ENCODE data around the gene CFL1. TPM values are rescaled to one million over a fixed set of nuclear protein-coding genes. Genes with fewer than 3 reads are reported as not detected.

Gene CFL1
- total and polyA plus RNA-seq, 10 of the 15 experiments (the other 5 are each of a cell fraction or from before 2014, with no cell fraction given): 164 to 2,994 (median 1,500) TPM

DNA sequence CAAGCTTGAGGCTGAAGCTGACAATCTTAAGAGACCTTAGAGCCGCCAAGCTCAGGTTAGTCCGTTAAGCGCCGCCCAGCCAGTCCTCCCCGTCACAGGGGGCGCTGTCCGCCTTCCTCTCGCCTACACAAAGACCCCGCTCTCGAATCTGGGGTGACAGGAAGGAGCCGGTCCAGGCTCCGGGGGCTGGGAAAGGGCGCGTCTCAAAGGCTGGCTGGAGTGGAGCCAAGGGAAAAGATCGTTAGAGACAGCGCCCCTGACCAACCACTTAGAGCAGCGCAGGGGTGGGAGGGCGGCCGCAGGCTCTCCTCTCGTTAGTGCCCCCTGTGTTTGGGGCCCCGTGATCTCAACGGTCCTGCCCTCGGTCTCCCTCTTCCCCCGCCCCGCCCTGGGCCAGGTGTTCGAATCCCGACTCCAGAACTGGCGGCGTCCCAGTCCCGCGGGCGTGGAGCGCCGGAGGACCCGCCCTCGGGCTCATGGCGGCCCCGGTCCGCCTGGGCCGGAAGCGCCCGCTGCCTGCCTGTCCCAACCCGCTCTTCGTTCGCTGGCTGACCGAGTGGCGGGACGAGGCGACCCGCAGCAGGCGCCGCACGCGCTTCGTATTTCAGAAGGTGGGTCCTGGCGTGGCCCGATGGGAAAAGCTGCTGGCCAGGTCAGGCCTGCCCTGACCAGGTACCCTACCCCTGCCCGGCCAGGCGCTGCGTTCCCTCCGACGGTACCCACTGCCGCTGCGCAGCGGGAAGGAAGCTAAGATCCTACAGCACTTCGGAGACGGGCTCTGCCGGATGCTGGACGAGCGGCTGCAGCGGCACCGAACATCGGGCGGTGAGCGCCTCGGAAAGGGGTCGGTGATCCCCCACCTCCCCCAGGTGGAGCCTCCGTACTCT, 2.5 kb upstream of the CFL1 start, which contains the start of gene MUS81 (continued):
- no peak for TF ChIP-seq ZNF274 (IDR thresholded peaks at IDR 0.05; ENCODE audit: insufficient read depth, insufficient read length)
- no peak for TF ChIP-seq BRCA1 (IDR thresholded peaks at IDR 0.05; ENCODE audit: low read depth, low read length)
- TF ChIP-seq, protein P1, sequence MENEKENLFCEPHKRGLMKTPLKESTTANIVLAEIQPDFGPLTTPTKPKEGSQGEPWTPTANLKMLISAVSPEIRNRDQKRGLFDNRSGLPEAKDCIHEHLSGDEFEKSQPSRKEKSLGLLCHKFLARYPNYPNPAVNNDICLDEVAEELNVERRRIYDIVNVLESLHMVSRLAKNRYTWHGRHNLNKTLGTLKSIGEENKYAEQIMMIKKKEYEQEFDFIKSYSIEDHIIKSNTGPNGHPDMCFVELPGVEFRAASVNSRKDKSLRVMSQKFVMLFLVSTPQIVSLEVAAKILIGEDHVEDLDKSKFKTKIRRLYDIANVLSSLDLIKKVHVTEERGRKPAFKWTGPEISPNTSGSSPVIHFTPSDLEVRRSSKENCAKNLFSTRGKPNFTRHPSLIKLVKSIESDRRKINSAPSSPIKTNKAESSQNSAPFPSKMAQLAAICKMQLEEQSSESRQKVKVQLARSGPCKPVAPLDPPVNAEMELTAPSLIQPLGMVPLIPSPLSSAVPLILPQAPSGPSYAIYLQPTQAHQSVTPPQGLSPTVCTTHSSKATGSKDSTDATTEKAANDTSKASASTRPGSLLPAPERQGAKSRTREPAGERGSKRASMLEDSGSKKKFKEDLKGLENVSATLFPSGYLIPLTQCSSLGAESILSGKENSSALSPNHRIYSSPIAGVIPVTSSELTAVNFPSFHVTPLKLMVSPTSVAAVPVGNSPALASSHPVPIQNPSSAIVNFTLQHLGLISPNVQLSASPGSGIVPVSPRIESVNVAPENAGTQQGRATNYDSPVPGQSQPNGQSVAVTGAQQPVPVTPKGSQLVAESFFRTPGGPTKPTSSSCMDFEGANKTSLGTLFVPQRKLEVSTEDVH (IDR thresholded peaks at IDR 0.05; ENCODE audit: low read depth, partially characterized antibody): no peak
- TF ChIP-seq ZNF622 (IDR thresholded peaks at IDR 0.05): no peak
- TF ChIP-seq, protein P2, sequence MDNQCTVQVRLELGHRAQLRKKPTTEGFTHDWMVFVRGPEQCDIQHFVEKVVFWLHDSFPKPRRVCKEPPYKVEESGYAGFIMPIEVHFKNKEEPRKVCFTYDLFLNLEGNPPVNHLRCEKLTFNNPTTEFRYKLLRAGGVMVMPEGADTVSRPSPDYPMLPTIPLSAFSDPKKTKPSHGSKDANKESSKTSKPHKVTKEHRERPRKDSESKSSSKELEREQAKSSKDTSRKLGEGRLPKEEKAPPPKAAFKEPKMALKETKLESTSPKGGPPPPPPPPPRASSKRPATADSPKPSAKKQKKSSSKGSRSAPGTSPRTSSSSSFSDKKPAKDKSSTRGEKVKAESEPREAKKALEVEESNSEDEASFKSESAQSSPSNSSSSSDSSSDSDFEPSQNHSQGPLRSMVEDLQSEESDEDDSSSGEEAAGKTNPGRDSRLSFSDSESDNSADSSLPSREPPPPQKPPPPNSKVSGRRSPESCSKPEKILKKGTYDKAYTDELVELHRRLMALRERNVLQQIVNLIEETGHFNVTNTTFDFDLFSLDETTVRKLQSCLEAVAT (IDR thresholded peaks at IDR 0.05): no peak
- TF ChIP-seq, protein P3, sequence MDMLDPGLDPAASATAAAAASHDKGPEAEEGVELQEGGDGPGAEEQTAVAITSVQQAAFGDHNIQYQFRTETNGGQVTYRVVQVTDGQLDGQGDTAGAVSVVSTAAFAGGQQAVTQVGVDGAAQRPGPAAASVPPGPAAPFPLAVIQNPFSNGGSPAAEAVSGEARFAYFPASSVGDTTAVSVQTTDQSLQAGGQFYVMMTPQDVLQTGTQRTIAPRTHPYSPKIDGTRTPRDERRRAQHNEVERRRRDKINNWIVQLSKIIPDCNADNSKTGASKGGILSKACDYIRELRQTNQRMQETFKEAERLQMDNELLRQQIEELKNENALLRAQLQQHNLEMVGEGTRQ (IDR thresholded peaks at IDR 0.05; ENCODE audit: borderline replicate concordance, low read depth, low read length): no peak
- TF ChIP-seq, protein P4, sequence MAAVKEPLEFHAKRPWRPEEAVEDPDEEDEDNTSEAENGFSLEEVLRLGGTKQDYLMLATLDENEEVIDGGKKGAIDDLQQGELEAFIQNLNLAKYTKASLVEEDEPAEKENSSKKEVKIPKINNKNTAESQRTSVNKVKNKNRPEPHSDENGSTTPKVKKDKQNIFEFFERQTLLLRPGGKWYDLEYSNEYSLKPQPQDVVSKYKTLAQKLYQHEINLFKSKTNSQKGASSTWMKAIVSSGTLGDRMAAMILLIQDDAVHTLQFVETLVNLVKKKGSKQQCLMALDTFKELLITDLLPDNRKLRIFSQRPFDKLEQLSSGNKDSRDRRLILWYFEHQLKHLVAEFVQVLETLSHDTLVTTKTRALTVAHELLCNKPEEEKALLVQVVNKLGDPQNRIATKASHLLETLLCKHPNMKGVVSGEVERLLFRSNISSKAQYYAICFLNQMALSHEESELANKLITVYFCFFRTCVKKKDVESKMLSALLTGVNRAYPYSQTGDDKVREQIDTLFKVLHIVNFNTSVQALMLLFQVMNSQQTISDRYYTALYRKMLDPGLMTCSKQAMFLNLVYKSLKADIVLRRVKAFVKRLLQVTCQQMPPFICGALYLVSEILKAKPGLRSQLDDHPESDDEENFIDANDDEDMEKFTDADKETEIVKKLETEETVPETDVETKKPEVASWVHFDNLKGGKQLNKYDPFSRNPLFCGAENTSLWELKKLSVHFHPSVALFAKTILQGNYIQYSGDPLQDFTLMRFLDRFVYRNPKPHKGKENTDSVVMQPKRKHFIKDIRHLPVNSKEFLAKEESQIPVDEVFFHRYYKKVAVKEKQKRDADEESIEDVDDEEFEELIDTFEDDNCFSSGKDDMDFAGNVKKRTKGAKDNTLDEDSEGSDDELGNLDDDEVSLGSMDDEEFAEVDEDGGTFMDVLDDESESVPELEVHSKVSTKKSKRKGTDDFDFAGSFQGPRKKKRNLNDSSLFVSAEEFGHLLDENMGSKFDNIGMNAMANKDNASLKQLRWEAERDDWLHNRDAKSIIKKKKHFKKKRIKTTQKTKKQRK (IDR thresholded peaks at IDR 0.05; ENCODE audit: low read depth, low read length): no peak
- TF ChIP-seq HCFC1 (IDR thresholded peaks at IDR 0.05; ENCODE audit: low read length): peak; percentile 64
- TF ChIP-seq BHLHE40 (IDR thresholded peaks at IDR 0.05; ENCODE audit: borderline replicate concordance in 1 of 2, low read depth in 2 of 2, low read length in 1 of 2): peak in 1 of 2 experiments; percentile 24; a peak in 1 of 4 replicates
- no peak; the same call in 1 of the 2 replicates for TF ChIP-seq BACH1 (IDR thresholded peaks at IDR 0.05; ENCODE audit: borderline replicate concordance)
- TF ChIP-seq, protein P5, sequence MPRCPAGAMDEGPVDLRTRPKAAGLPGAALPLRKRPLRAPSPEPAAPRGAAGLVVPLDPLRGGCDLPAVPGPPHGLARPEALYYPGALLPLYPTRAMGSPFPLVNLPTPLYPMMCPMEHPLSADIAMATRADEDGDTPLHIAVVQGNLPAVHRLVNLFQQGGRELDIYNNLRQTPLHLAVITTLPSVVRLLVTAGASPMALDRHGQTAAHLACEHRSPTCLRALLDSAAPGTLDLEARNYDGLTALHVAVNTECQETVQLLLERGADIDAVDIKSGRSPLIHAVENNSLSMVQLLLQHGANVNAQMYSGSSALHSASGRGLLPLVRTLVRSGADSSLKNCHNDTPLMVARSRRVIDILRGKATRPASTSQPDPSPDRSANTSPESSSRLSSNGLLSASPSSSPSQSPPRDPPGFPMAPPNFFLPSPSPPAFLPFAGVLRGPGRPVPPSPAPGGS (IDR thresholded peaks at IDR 0.05; ENCODE audit: borderline replicate concordance, insufficient read depth, low read depth, low read length, poor library complexity, severe bottlenecking): peak; percentile 41
- no peak; the same call in 1 of the 2 replicates for TF ChIP-seq MYB (IDR thresholded peaks at IDR 0.05; ENCODE audit: borderline replicate concordance, low read depth, low read length)
- TF ChIP-seq SMC3 (IDR thresholded peaks at IDR 0.05; ENCODE audit: borderline replicate concordance, low read length): no peak
- TF ChIP-seq ETV6 (conservative IDR thresholded peaks at IDR 0.05 in 1 of 2, IDR thresholded peaks at IDR 0.05 in 1 of 2; ENCODE audit: borderline replicate concordance in 1 of 2, low read depth in 1 of 2): no peak; a peak in 1 of 4 replicates
- peak; percentile 67 for TF ChIP-seq SMAD1 (IDR thresholded peaks at IDR 0.05; ENCODE audit: low read depth, partially characterized antibody)
- TF ChIP-seq TAF1 (IDR thresholded peaks at IDR 0.05; ENCODE audit: borderline replicate concordance, low read depth, low read length): peak; percentile 88
- peak; percentile 48 for TF ChIP-seq SIX5 (IDR thresholded peaks at IDR 0.05; ENCODE audit: low read depth, low read length, severe bottlenecking)
- TF ChIP-seq CBX5 (IDR thresholded peaks at IDR 0.05; ENCODE audit: low read depth): no peak

All from GM12878 (cell line).